Coronary artery (tissue), 2 donors: ENCODE measurements around the gene VSNL1.

Experiments used
- DNase-seq: peaks from one replicate; pipeline ENCODE4 v3.0.0-alpha.2; 2017; ENCODE audit warnings: low spot score
- H3K27ac ChIP-seq, 2 donors: fragments of 200-600 bp; sonication (generic); one replicate each; pipeline ENCODE4 v1.5.1; 2016 to 2019
- H3K4me3 ChIP-seq: fragments of 200-600 bp; sonication (generic); 2 replicates; pipeline ENCODE4 v1.5.1; 2016; ENCODE audit warnings: mild to moderate bottlenecking, moderate library complexity
- CTCF ChIP-seq: fragments of 200-600 bp; sonication (generic); IDR thresholded peaks from one replicate; pipeline ENCODE4 v1.5.1; 2019; ENCODE audit warnings: antibody characterized with exemption

Gene VSNL1

GRCh38 chr2:17536416-17536815 lies 4.1 kb upstream of the VSNL1 start:
- no peak overlapping the region for H3K27ac ChIP-seq
- DNase-seq: no peak
- no peak for TF ChIP-seq CTCF
- no peak overlapping the region for H3K4me3 ChIP-seq

- DNase-seq: no peak
- Histone ChIP-seq H3K4me3 (peak overlapping the region; percentile 73), H3K27ac (peak overlapping the region in 1 of 2 donors; percentile 57)
- TF ChIP-seq CTCF: no peak
Observed at GRCh38 chr2:17538022-17538843, 2.3 kb upstream of the VSNL1 start.

GRCh38 chr2:17538844-17539554 lies 1.5 kb upstream of the VSNL1 start:
- Histone ChIP-seq H3K4me3 (peak overlapping the region; percentile 73), H3K27ac (peak overlapping the region in 1 of 2 donors; percentile 57)
- DNase-seq: peak; percentile 79
- no peak for TF ChIP-seq CTCF

GRCh38 chr2:17539611-17540092 lies 844 bp upstream of the VSNL1 start:
- DNase-seq: no peak
- peak overlapping the region; percentile 73 for H3K4me3 ChIP-seq
- TF ChIP-seq CTCF: no peak
- H3K27ac ChIP-seq: peak overlapping the region in 1 of 2 donors; percentile 57

- DNase-seq: no peak
- no peak overlapping the region for H3K27ac ChIP-seq
- H3K4me3 ChIP-seq: peak overlapping the region; percentile 73
- no peak for TF ChIP-seq CTCF
Observed at GRCh38 chr2:17540813-17541530, 476 bp downstream of the VSNL1 start.

GRCh38 chr2:17541531-17541950 lies 1.0 kb downstream of the VSNL1 start:
- Histone ChIP-seq H3K4me3 (peak overlapping the region; percentile 73), H3K27ac (no peak overlapping the region)
- DNase-seq: no peak
- TF ChIP-seq CTCF: no peak
